HG02798 (cell line): ENCODE results near the gene MAGOH.
"Not testable (repeated sequence)": the region's sequence is repeated elsewhere in the genome, so short reads cannot be mapped to it uniquely, and the experiment has no call there.

Experiments used
- ATAC-seq: cut with Tn5 transposase; IDR thresholded peaks from one replicate; pipeline ENCODE4 v1.9.1; 2021; ENCODE audit warnings: mild to moderate bottlenecking; ENCODE audit not compliant: unreplicated experiment, poor library complexity

The MAGOH gene

DNA sequence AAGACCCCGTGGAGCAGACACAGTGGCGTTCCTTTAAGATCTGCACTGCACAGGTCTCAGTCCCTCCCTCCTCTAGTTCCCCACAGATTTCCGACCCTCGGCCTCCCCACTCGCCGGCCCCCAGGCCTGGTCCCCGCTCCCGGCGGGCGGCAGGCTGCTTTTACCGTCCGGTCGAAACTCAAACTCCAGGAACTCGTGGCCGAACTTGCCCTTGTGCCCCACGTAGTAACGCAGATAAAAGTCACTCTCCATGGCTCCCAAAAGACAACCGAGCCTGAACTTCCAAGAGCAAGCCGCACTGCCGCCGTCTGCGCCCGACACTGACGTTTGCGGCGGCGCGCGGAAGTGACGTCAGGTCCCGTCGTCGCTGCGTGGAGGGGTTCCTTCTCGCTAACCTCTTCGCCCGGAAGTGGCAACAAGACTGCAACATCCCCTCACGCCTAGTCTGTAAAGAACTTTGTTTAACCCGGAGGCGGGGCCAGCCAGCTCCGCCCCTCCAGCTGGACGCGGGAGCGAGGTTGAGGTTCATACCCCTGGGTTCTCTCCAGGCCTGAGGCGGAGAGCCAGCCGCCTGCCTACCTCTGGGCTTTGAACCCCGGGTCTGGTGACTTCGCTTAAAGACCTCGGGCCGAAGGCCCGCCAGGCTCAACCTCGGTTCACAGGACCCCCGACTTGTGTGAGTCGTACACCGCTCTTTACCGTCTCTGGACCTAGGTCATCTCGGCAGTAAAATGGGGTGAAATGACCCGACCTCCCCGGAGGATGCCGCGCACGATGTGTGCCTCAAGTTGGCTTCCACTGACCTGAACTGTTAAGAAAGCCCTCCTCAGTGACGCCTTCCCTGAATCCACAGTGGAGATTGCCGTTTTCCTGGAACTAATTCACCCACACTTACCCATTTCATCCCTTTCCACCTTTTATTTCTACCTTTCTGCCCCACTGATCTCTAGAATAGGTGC, at the start of gene MAGOH:
MAGOH (minus strand) TSS at position 322 of the 959 bp plus-strand sequence; CDS start at position 252, 70 bp downstream.
- peak; percentile 99 for ATAC-seq

DNA sequence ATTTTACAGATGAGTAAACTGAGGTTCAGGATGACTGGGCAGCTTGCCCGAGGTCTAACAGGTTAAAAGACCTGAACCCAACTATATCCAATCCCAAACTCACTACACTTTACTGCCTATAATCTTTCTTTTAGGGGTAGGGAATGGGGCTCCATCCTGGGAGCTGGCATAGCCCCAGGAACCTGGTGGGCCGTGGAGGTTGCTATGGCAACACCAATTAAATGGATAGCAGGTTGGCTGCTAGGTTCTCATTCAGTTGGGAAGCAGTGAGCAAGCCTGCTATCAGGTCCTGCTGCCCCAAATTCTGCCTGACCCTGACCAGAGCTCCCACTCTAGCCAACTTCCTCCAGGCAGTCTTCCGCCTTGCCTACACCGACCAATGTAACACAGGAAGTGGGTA, 48.6 kb upstream of the MAGOH start:
- no peak for ATAC-seq

DNA sequence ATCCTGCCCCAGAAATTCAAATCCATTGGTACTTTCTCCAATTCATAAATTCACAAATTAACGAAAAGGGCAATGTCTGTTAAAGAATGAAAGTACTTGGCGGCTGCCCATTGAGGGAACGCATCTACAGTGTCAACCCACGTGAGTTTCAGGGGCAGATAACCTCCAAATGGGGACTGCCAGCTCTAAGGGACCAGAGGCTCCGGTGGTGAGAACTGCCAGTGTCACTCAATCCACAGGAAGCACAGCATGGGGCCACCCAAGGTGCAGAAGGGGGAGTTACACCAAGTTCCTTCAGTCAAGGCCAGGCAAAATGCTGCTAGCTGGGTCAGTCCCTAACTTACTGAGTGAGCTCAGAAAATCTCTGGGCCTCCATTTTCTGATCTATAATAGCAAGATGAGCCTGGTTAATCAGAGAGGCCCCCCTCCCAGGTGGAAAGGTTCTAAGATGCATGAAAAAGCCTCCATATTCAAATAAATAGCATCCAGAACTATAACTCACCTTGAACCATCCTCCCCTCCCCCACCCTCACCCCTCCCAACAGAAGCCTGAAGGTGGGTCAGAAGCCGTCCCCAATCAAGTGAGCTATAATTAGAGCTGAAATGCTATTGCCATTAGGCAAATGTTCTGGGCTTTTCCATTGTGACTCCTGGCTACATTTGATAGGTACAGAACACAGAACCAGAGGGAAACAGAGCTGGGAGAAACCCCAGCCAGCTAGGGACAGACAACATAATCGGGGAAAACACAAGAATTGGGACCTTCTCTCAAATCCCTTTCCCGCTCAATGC, 47.8 kb upstream of the MAGOH start:
- peak; percentile 64 for ATAC-seq

DNA sequence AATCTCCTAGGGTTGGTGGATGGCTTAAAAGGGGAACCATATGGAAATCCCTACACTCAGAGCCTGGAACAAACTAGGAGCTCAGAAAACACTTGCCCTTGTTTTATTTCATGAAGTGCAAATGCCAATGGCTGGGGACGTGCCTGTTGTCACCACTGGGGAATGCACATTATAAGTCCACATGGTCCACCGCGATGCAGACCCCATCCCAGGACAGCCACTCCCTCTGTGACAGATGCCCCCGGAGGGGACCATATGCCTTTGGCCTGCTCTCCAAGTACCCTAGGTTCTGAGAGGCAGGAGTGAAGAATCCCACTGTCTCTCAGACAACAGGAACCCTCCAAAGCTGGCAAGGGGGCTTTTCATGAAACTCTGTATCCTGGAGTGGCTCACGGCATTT, 47.2 kb upstream of the MAGOH start:
- no peak for ATAC-seq

DNA sequence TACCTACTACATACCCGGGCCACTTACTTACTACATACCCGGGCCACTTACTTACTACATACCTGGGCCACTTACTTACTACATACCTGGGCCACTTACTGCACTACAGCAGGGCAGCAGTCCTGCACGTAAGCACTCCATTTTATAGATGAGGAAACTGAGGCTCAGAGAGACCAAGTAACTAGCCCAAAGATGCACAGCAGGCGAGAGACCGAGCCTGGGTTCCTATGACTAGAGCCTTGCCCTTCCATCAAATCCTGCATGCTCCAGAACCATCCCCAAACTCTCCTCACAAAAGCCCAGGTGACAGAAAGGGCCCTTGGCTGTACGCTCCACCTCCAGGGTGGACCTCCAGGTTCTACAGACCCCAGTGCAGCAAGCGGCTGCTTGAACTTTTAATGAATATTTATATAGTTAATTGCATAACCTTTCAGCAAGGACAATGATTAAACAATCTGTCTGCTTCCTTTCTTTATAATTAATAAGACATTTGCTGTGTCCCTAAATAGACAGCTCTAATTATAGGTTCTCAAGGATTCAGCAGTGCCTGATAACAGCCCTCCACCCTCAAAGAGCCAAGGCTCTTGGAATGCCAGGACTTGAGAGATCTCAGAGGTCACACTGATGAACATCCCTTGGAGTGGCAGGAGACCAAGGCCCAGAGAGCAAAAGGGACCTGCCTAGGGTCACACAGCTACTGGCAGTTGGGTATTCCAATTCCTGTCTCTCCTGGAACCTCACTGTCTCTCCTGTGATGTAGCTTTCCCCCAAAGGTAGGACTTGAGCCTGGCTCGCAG, 46.1 kb upstream of the MAGOH start:
- ATAC-seq: no peak

DNA sequence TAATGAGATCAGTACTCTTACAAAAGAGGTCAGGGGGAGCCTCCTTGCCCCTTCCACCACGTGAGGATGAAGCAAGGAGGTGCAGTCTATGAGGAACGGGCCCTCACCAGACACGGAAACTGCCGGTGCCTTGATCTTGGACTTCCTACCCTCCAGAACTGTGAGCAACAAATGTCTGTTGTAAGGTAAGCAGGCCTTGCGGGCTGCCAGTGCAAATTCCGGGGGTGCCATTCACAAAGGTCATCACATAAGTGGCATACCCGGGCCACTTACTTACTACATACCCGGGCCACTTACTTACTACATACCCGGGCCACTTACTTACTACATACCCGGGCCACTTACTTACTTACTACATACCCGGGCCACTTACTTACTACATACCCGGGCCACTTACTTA, 44.8 kb upstream of the MAGOH start:
- not testable (repeated sequence) for ATAC-seq

DNA sequence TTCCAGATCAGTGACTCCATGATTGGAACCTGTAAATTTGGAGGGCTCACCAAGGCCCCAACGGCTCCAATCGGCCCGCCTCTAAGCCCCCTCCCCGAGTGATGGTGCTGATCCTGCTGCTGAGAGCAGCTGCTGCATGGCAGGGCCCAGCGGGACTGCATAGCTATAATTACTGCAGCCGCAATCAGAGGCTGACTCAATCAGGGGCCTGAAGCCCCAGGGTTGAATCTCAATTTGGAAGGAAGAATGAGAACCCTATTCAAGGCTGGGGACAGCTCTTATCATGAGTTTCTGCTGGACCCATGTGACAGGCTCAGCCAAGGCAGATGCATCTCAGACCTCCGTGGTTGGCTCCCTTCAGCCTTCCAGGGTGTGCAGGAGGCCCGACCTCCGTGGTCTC, 42.8 kb upstream of the MAGOH start:
- ATAC-seq: no peak

DNA sequence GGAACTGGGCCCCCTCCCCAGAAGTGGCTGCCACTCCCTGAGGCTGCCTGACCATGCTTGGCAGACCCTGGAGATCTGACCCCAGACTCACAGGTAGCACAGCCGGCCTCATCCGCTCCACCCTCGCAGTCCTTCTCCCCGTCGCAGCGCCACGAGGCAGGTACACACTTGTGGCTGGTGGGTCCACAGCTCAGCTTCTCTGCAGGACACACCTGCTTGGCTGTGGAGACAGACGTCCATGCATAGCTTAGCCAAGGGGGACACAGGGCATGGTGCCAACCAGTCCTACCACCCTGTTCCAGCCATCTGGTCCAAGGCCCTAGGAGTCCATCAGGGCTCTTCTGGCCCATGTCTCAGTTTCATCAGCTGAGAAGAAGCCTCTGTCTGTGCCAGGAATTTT, 42.2 kb upstream of the MAGOH start:
- no peak for ATAC-seq

DNA sequence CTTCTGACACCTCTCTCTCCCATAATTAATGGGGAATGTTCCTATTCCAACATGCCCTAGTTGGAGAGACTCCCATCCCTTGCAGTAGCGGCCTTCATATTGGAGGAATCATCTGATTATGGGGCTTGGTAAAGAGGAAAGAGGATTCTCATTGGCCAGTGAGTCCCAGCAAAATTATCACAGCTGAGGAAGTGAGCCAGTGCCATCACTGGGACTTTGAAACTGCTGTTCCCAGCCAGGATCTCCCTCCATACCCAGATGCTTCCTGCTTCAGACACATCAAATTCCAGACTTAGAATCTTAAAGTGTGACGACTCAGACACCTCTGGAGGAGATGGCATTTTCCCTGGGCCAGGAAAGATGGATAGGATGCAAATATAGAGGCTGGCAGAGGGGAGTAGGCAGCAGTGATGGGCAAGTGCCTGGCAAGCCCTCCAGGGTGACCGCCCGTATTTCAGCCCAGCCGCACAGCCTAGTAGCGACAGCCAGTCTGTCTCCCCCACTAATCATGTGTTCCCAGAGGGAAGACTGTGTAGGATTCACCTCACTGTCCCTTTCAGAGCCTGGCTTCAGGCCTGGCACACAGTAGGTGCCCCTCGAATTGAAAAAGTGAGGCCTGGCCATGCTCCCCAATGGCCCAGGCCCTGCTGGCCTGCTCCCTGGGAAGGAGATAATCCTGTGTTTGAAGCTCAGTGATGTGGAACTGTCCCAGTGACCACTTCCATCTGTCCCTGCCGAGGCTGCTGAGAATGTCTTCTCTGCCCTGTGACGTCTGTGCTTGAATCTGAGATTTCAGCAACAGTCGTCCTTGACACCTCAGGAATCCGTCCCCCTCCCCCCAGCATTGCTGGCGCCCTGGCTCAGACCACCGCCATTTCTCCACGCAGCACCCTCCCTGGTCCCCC, 41.2 kb upstream of the MAGOH start:
- ATAC-seq: no peak

DNA sequence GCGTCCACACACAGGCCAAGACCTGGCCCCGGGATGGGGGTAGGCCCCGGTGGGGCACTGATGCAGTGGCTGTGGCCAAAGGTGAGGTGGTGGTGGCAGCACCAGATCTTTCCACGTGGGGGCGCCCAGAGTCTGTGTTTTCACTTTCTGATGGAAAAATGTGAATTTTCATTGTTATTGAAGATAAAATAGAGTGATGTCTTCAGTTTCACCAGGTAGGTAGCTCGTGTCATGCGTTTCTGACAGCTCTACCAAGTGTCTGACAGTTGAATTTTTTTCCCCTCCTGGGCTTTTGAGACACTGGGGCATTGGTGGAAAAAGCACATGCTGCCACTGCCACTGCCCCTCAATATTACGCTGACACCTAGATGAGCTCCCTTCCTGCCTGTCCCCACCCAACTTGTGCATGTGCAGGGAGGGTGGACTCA, 40.0 kb upstream of the MAGOH start:
- ATAC-seq: no peak

DNA sequence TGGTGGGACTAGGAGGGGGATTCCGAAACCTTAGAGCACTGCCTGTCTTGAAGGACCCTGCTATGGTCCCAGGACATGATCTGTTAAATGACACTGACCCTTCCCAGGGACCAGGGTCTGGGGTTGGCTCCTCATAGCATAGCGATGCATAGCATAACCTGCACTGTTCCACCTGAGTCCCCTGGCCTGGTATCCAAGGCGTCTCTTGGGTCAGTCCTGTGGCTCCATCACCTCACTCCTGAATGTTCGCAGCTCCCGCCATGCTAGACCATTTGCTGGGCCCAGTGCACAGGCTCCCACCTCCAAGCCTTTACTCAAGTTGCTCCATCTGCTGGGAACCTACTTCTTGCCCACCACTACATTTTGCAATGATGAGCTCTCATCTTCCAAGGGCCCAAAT, 39.0 kb upstream of the MAGOH start:
- no peak for ATAC-seq

DNA sequence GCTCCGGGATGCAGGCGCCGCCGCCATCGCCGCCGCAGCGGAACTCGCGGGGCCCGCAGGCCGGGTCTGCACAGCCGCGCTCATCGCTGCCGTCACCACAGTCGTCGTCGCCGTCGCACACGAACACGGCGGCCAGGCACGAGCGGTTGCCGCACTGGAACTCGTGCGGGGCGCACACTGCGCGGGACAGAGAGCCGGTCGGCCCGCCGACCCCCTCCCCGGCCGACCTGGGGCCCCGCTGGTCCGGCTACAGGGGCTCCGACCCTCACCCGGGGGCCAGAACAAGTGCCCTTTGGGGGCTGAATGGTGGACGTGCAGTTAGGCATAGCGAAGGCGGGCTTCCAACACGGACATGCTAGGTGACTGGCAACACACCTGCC, 38.6 kb upstream of the MAGOH start:
- no peak for ATAC-seq

DNA sequence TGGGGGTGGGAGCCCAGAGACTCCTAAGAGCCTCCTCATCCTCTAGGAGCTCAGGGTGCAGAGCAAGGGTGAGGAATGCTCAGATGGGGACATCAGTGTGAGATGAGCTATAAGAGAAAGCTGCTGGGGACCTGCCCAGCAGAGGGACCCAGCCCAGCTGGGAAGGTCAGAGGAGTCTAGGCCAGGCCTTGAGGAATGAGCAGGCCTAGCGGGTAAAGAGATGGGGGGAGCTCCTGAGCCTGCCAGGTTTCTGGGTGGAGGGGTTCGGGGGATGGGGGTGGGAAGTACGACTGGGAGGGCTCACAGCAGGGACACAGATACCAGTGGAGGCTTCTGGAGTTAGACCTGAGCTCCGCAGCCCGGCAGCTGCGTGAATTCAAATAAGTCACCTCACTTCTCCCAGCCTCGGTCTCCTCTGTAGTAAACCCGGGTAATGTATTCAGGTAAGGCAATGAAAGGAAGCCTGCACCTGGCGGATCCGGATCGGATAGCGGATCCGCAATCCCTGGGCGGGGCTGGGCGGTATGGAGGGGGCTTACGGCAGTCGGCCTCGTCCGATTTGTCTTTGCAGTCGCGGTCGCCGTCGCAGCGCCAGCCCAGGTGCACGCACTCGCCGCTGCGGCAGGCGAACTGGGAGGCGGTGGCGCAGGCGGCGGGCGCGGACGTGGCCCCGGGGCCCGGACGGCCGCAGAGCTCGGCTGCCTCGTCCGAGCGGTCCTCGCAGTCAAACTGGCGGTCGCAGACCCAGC, 38.0 kb upstream of the MAGOH start:
- no peak for ATAC-seq

DNA sequence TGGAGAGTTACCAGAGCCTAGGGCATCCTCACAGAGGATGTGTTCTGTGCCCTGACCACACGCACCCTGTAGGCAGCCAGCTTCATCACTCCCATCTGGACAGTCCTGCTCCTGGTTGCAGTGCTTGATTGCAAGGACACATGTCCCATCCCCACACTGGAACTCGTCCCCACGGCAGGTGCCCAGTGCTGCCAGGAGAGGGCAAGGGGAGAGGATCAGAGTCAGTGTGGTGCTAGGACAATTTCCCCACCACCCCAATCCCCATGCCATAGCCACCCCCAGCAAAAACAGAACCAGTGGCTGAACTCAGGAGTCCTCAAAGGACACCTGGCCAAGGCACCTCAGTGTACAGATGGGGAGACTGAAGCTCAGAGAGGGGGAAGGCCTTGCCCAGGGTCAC, 37.2 kb upstream of the MAGOH start:
- no peak for ATAC-seq

DNA sequence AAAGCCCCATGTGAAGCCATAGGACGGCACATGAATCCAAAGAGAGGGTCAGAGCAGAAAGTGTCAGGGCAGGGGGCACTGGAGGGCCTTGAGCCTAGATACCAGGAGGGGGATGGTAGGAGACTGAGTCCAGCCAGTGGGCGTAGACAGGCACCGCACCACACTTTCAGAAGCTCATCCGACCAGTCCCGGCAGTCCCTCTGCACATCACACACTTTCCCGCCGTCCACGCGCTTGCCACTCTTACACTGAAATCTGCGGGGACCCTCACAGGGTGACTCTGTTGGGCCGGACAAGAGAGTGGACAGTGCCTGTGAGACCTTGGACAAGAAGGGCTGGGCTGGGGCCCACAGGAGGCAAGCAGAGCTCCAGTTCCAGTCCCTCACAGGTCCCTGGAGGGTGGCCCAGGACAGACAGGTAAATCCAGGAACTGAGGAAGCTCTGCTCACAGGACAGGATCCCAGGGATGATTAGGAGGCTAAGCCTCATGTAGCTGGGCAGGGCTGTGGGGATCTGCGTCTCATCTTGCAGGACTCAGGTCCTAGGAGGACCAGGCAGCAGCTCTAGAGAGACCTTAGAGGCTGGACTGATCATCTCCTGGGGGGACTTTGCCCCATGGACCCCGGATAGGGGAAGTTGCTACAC, 36.3 kb upstream of the MAGOH start:
- no peak for ATAC-seq

DNA sequence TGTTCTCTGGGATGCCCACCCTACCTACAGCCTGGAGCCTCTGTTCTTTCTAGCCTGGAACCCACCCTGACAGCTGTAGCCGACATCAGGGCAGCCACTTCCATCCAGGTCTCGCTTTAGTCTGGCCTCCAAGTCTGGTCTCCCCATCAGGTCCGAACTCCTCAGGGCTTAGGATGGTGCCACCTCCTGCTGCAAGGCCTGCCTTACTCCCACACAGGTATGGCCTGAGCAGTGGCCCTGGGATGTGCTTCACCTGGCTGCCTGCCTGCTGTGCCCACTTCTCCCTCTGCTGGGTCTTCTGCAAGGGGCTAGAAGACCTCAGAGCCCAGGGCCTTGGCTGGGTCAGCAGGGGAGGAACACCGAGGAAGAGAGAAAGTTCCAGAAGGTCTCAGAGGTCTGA, 35.7 kb upstream of the MAGOH start:
- ATAC-seq: no peak

DNA sequence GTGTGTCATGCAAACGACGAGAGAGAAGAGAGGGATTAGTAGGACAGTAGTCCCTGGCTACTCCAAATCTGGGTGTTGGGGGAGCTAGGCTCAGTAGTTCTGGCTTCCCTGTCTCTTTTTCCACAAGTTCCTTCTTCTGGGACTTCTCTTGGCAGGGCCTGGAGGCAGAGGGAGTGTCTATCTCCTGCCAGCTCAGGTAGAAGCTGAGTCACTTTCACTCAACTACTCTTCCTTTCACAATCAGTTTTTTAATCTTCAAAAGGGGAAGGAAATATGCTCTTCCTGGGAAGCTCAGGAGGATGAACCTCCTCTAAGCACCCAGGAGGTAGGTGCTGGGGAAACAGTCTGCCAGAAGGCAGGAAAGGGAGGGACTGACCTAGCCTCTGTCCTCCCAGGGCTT, 35.2 kb upstream of the MAGOH start:
- no peak for ATAC-seq

DNA sequence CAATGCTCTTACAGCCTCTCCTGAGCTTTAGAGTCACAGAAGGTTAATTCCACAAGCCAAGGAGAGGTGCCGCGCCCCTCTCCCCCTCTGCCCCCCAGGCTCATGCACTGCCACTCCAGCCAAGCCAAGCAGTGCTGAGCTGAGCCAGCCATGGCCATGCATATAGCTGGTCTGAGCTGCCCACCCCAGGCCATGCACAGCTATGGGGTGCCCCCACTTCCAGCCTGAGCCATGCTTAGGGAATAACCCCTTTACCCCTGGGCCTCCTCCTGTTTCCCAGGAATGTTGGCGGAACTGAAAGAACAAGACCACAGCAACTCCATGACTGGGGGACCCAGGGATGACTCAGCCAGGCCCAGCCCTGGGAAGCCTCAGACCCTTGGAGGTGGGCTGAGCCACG, 34.0 kb upstream of the MAGOH start:
- no peak for ATAC-seq
